Measurements from ENCODE around the gene IFNG-AS1.

IFNG-AS1 gene

GRCh38 chr12:67989184-67989920 is at the start of gene IFNG-AS1:
IFNG-AS1 (plus strand) TSS chr12:67989447.
- CTCF ChIA-PET, result no interaction called here
- POLR2A ChIA-PET, result no interaction called here
- DNase-seq (ENCODE audit: extremely low spot score), result no peak

GRCh38 chr12:67939611-67940010 is 49.6 kb upstream of the IFNG-AS1 start:
- DNase-seq (ENCODE audit: extremely low spot score), result no peak
- CTCF ChIA-PET, result no interaction called here
- POLR2A ChIA-PET, result no interaction called here
- no peak for TF ChIP-seq FOXK2 (IDR thresholded peaks at IDR 0.05)
- no peak for TF ChIP-seq ELF4 (IDR thresholded peaks at IDR 0.05)
- no peak for TF ChIP-seq PKNOX1 (IDR thresholded peaks at IDR 0.05)
- no peak for TF ChIP-seq HDGF (IDR thresholded peaks at IDR 0.05; ENCODE audit: borderline replicate concordance)

More at GRCh38 chr12:67989184-67989920, at the start of gene IFNG-AS1:
- TF ChIP-seq TARDBP (IDR thresholded peaks at IDR 0.05), result no peak
- TF ChIP-seq FOXK2 (IDR thresholded peaks at IDR 0.05), result no peak
- no peak for TF ChIP-seq SP1 (IDR thresholded peaks at IDR 0.05)
- TF ChIP-seq L3MBTL2 (conservative IDR thresholded peaks at IDR 0.05), result no peak
- TF ChIP-seq LEF1 (IDR thresholded peaks at IDR 0.05; ENCODE audit: borderline replicate concordance), result no peak
- no peak for TF ChIP-seq SUZ12 (IDR thresholded peaks at IDR 0.05)
- no peak for TF ChIP-seq HDGF (IDR thresholded peaks at IDR 0.05; ENCODE audit: borderline replicate concordance)
- TF ChIP-seq ZNF384 (IDR thresholded peaks at IDR 0.05), result no peak
- no peak for TF ChIP-seq ARNT (IDR thresholded peaks at IDR 0.05)
- TF ChIP-seq PKNOX1 (IDR thresholded peaks at IDR 0.05), result no peak
- no peak for TF ChIP-seq BHLHE40 (IDR thresholded peaks at IDR 0.05; ENCODE audit: borderline replicate concordance)

GRCh38 chr12:67940780-67941243 is 48.4 kb upstream of the IFNG-AS1 start:
- ChIA-PET POLR2A (interaction anchor here (0.8 kb wide), 1 partner anchor 292 kb away, joined by 3 read pairs; the partner anchor contains the start of gene DYRK2), CTCF (interaction anchor here (1.0 kb wide), 1 partner anchor 585 kb away, joined by 3 read pairs; no protein-coding TSS in a partner anchor)
- TF ChIP-seq SP1 (IDR thresholded peaks at IDR 0.05) (no peak), ELF4 (IDR thresholded peaks at IDR 0.05) (no peak), BHLHE40 (IDR thresholded peaks at IDR 0.05; ENCODE audit: borderline replicate concordance) (no peak), FOXA1 (IDR thresholded peaks at IDR 0.05) (no peak), ZNF384 (IDR thresholded peaks at IDR 0.05) (no peak), PKNOX1 (IDR thresholded peaks at IDR 0.05) (no peak), LEF1 (IDR thresholded peaks at IDR 0.05; ENCODE audit: borderline replicate concordance) (no peak), SUZ12 (IDR thresholded peaks at IDR 0.05) (no peak), FOXK2 (IDR thresholded peaks at IDR 0.05) (no peak), NFRKB (IDR thresholded peaks at IDR 0.05) (no peak), HDGF (IDR thresholded peaks at IDR 0.05; ENCODE audit: borderline replicate concordance) (no peak)
- no peak for DNase-seq (ENCODE audit: extremely low spot score)

- no peak for DNase-seq (ENCODE audit: extremely low spot score)
- ChIA-PET CTCF (interaction anchor here (0.6 to 1.5 kb wide), 15 partner anchors 12 to 1271 kb away, joined by 3 to 8 read pairs (median 3); no protein-coding TSS in a partner anchor), POLR2A (no interaction called here)
Observed at GRCh38 chr12:67942724-67943123, 46.5 kb upstream of the IFNG-AS1 start.

GRCh38 chr12:67943141-67943892 is 45.9 kb upstream of the IFNG-AS1 start:
- CTCF ChIA-PET, result interaction anchor here (0.6 to 1.5 kb wide), 15 partner anchors 13 to 1271 kb away, joined by 3 to 8 read pairs (median 3); no protein-coding TSS in a partner anchor
- TF ChIP-seq NFRKB (IDR thresholded peaks at IDR 0.05) (no peak), SUZ12 (IDR thresholded peaks at IDR 0.05) (no peak), BHLHE40 (IDR thresholded peaks at IDR 0.05; ENCODE audit: borderline replicate concordance) (no peak), HDGF (IDR thresholded peaks at IDR 0.05; ENCODE audit: borderline replicate concordance) (no peak), FOXA1 (IDR thresholded peaks at IDR 0.05) (no peak), TARDBP (IDR thresholded peaks at IDR 0.05) (no peak), LEF1 (IDR thresholded peaks at IDR 0.05; ENCODE audit: borderline replicate concordance) (no peak), ZNF384 (IDR thresholded peaks at IDR 0.05) (no peak), PKNOX1 (IDR thresholded peaks at IDR 0.05) (no peak), SP1 (IDR thresholded peaks at IDR 0.05) (no peak), FOXM1 (IDR thresholded peaks at IDR 0.05; ENCODE audit: borderline replicate concordance) (no peak), FOXK2 (IDR thresholded peaks at IDR 0.05) (no peak), CTBP1 (IDR thresholded peaks at IDR 0.05; ENCODE audit: borderline replicate concordance) (no peak), ELF4 (IDR thresholded peaks at IDR 0.05) (no peak), L3MBTL2 (conservative IDR thresholded peaks at IDR 0.05) (no peak), ARNT (IDR thresholded peaks at IDR 0.05) (no peak)
- DNase-seq (ENCODE audit: extremely low spot score), result peak; percentile 51
- POLR2A ChIA-PET, result no interaction called here

More at GRCh38 chr12:67942724-67943123, 46.5 kb upstream of the IFNG-AS1 start:
- TF ChIP-seq BHLHE40 (IDR thresholded peaks at IDR 0.05; ENCODE audit: borderline replicate concordance) (no peak), CTBP1 (IDR thresholded peaks at IDR 0.05; ENCODE audit: borderline replicate concordance) (no peak), FOXM1 (IDR thresholded peaks at IDR 0.05; ENCODE audit: borderline replicate concordance) (no peak), LEF1 (IDR thresholded peaks at IDR 0.05; ENCODE audit: borderline replicate concordance) (no peak), PKNOX1 (IDR thresholded peaks at IDR 0.05) (no peak), L3MBTL2 (conservative IDR thresholded peaks at IDR 0.05) (no peak)

All from HEK293T (cell line).